Stomach (tissue), 4 donors: ENCODE results near the gene SIRPA.
"Not testable (repeated sequence)": the region's sequence is repeated elsewhere in the genome, so short reads cannot be mapped to it uniquely, and the experiment has no call there.

Experiments
- CTCF ChIP-seq, 7 experiments: fragments of 450-650 bp in 4 of 7; fragments of 200-600 bp in 3 of 7; sonication (generic) in 3 of 7; IDR thresholded peaks; one replicate each; pipeline ENCODE4 v1.5.1; 2016 to 2019; ENCODE audit warnings: antibody characterized with exemption in 7 of 7, control low read depth in 2 of 7, mild to moderate bottlenecking in 1 of 7
- POLR2A ChIP-seq, 4 donors: fragments of 450-650 bp; IDR thresholded peaks; one replicate each; pipeline ENCODE4 v1.6.1; 2016; ENCODE audit warnings: antibody characterized with exemption in 4 of 4, control low read depth in 2 of 4, mild to moderate bottlenecking in 1 of 4, moderate library complexity in 1 of 4
- POLR2AphosphoS5 ChIP-seq, 3 donors: sonication (generic); formaldehyde crosslinking; IDR thresholded peaks; one replicate each; pipeline ENCODE4 v1.6.1; 2016; ENCODE audit warnings: antibody characterized with exemption in 3 of 3

GRCh38 chr20:1921985-1922384 is 26.8 kb downstream of the SIRPA start:
- not testable (repeated sequence) for TF ChIP-seq CTCF, POLR2A, POLR2AphosphoS5 (IDR thresholded peaks at IDR 0.05)
